ENCODE results near the gene IL1A. TPM values are rescaled to one million over a fixed set of nuclear protein-coding genes. Genes with fewer than 3 reads are reported as not detected.

The IL1A gene
- total RNA-seq, 1 donor from 2014 or later, result 3.2 TPM

DNA sequence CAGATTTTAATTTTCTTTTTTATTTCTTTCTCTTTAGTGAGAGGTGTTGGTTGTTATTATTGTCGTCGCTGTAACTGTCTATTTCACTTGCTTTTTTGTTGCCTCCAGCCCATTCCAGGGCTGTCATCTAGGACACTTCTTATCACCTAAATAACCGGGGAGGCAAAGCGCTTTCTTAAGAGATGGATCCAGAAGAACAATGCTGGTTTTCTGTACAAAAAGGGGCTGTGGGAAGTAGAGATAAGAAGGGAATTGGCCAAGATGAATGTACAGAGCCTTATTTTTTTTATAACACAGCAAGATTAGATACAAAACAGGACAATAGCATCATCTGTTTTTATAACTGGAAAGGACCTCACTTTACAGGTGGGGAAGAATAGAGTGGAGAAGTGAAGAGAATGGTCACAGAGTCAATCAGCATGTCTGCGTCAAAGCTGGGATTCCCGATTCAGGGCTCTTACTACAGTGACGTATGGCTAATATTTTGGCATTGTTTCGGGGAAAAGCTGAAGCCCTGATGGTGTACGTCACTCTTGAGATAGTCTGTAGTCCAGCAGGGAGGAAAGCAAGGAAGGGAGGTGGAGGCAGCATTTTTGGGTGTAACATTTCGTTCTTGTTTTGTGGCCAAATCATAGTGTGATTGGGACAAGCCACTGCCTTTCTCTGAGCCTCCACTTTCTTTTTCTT is 29.1 kb upstream of the IL1A start:
- H3F3A ChIP-seq (ENCODE audit: low read depth), result no peaks in the 10 kb centered on the region
- H2AFZ ChIP-seq (replicated peaks), result no peak overlapping the region
- H3K27me3 Mint-ChIP-seq (ENCODE audit: insufficient read depth, low read depth), result no peaks in the 10 kb centered on the region
- no peak for DNase-seq (ENCODE audit: low spot score)
- no peaks in the 10 kb centered on the region for H3K36me3 Mint-ChIP-seq
- H3K27ac ChIP-seq, result no peak overlapping the region
- TF ChIP-seq EZH2phosphoT487 (IDR thresholded peaks at IDR 0.05), result no peak
- TF ChIP-seq, protein P1, sequence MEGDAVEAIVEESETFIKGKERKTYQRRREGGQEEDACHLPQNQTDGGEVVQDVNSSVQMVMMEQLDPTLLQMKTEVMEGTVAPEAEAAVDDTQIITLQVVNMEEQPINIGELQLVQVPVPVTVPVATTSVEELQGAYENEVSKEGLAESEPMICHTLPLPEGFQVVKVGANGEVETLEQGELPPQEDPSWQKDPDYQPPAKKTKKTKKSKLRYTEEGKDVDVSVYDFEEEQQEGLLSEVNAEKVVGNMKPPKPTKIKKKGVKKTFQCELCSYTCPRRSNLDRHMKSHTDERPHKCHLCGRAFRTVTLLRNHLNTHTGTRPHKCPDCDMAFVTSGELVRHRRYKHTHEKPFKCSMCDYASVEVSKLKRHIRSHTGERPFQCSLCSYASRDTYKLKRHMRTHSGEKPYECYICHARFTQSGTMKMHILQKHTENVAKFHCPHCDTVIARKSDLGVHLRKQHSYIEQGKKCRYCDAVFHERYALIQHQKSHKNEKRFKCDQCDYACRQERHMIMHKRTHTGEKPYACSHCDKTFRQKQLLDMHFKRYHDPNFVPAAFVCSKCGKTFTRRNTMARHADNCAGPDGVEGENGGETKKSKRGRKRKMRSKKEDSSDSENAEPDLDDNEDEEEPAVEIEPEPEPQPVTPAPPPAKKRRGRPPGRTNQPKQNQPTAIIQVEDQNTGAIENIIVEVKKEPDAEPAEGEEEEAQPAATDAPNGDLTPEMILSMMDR (IDR thresholded peaks at IDR 0.05), result no peak
- no peak for TF ChIP-seq EZH2 (IDR thresholded peaks at IDR 0.05)
- no peaks in the 10 kb centered on the region for H3K9me3 Mint-ChIP-seq
- no peak overlapping the region for H3K4me3 ChIP-seq
- H3K4me3 Mint-ChIP-seq, result no peak overlapping the region
- H3K4me1 Mint-ChIP-seq, result peaks cover 12% of the 10 kb centered on the region
- no peak overlapping the region for H3K4me2 ChIP-seq
- H3K9me3 ChIP-seq (ENCODE audit: low read depth), result no peaks in the 10 kb centered on the region
- H3K27ac Mint-ChIP-seq, result no peak overlapping the region
- no peak overlapping the region for H3K9ac ChIP-seq
- H3K79me2 ChIP-seq (ENCODE audit: low read depth), result no peaks in the 10 kb centered on the region
- no peaks in the 10 kb centered on the region for H3K27me3 ChIP-seq
- no peaks in the 10 kb centered on the region for H3K36me3 ChIP-seq
- no peaks in the 10 kb centered on the region for H4K20me1 ChIP-seq (ENCODE audit: low read depth)
- H3K4me1 ChIP-seq, result no peaks in the 10 kb centered on the region

DNA sequence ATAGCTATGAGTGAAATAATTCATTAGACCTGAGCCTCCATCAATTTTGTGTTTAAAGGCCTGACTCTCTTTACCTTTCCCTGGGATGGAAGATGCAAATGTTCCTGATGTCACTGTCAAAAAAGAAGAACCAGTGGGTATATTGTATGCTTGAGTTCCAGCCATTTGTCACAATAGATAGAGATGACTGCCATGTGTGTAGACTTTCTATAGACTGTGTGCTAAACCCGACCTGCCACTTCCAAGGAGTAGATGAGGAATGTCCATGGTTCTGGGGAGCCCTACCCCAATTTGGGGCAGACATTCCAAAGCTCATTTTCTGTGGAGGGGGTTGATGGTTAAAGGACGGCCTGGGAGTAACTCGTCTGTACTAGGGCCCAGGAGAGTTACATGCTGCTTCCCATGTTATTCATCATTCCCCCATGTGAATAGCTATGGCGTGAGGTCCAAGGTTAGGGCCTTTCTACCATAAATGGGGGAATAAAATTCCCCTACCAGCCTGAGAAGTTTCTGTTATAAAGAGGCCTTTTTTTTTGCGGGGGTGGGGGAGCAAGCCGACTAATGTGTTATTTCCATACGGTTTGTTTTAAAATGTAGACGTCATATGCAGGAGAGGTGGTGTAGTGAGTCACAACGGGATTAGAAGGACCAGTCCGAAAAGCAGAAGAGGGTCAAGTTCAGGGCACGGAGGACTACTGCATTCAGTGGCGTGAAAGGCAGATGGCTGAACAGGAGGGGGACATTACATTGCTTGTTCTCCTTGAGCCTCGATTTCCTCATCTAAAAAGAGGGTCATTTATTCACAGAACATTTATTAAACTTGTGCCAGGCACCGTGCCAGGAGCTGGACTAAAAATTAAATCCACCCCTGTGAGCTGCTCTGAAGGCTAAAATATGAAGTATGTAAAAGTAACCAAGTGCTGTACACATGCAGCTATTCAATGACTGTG is 28.3 kb upstream of the IL1A start:
- Histone ChIP-seq H3K79me2 (ENCODE audit: low read depth) (no peaks in the 10 kb centered on the region), H3K36me3 (no peaks in the 10 kb centered on the region), H3F3A (ENCODE audit: low read depth) (no peaks in the 10 kb centered on the region), H3K27me3 (no peaks in the 10 kb centered on the region), H3K4me2 (no peak overlapping the region), H2AFZ (replicated peaks) (no peak overlapping the region), H3K4me3 (no peak overlapping the region), H3K27ac (no peak overlapping the region), H3K9me3 (ENCODE audit: low read depth) (no peaks in the 10 kb centered on the region), H4K20me1 (ENCODE audit: low read depth) (no peaks in the 10 kb centered on the region), H3K9ac (no peak overlapping the region), H3K4me1 (no peaks in the 10 kb centered on the region)
- no peak overlapping the region for H3K4me3 Mint-ChIP-seq
- TF ChIP-seq, protein P1 (IDR thresholded peaks at IDR 0.05), result no peak
- TF ChIP-seq EZH2 (IDR thresholded peaks at IDR 0.05) (no peak), EZH2phosphoT487 (IDR thresholded peaks at IDR 0.05) (no peak)
- no peaks in the 10 kb centered on the region for H3K9me3 Mint-ChIP-seq
- no peak for DNase-seq (ENCODE audit: low spot score)
- H3K36me3 Mint-ChIP-seq, result no peaks in the 10 kb centered on the region
- H3K4me1 Mint-ChIP-seq, result peaks cover 11% of the 10 kb centered on the region
- no peak overlapping the region for H3K27ac Mint-ChIP-seq
- peaks cover 2% of the 10 kb centered on the region for H3K27me3 Mint-ChIP-seq (ENCODE audit: insufficient read depth, low read depth)

DNA sequence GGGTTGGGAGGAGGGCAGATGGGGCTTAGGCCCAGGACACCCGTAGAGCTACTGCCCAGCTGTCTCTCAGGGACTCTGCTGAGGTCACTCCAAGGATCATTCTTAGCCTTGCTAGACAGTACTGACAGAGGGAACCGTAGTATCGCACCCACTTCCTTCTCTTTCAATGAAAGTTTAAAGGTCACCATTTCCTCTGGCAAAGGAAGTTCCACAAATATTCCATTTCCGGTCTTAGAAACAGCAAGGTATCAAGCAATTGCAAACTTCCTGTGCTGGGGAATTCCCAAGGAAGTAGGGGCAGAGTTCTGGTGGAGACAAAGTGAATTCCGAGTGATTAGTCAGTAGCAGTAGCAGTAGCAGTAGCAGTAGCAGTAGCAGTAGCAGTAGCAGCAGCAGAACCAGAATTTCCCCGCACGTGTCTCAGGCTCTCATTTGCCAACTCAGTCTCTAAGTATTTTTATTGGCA is 27.6 kb upstream of the IL1A start:
- H3K27ac Mint-ChIP-seq, result no peak overlapping the region
- no peaks in the 10 kb centered on the region for H3K36me3 Mint-ChIP-seq
- no peaks in the 10 kb centered on the region for H3K9me3 ChIP-seq (ENCODE audit: low read depth)
- H3F3A ChIP-seq (ENCODE audit: low read depth), result no peaks in the 10 kb centered on the region
- no peaks in the 10 kb centered on the region for H3K79me2 ChIP-seq (ENCODE audit: low read depth)
- no peak overlapping the region for H3K4me3 Mint-ChIP-seq
- no peak overlapping the region for H3K4me3 ChIP-seq
- TF ChIP-seq EZH2 (IDR thresholded peaks at IDR 0.05) (no peak), EZH2phosphoT487 (IDR thresholded peaks at IDR 0.05) (no peak)
- TF ChIP-seq, protein P1 (IDR thresholded peaks at IDR 0.05), result no peak
- peaks cover 11% of the 10 kb centered on the region for H3K4me1 Mint-ChIP-seq
- no peaks in the 10 kb centered on the region for H3K36me3 ChIP-seq
- H3K9ac ChIP-seq, result no peak overlapping the region
- no peak overlapping the region for H3K4me2 ChIP-seq
- no peaks in the 10 kb centered on the region for H4K20me1 ChIP-seq (ENCODE audit: low read depth)
- peaks cover 2% of the 10 kb centered on the region for H3K27me3 Mint-ChIP-seq (ENCODE audit: insufficient read depth, low read depth)
- no peaks in the 10 kb centered on the region for H3K27me3 ChIP-seq
- H3K9me3 Mint-ChIP-seq, result peaks cover 4% of the 10 kb centered on the region
- H3K27ac ChIP-seq, result no peak overlapping the region
- H3K4me1 ChIP-seq, result no peaks in the 10 kb centered on the region
- no peak for DNase-seq (ENCODE audit: low spot score)
- no peak overlapping the region for H2AFZ ChIP-seq (replicated peaks)
